K562 (cell line): Measurements from ENCODE around the gene KRI1.

Experiments used
- BRCA1 ChIP-seq, 2 experiments: fragments of 450-650 bp in 1 of 2; sonication (generic) in 1 of 2; formaldehyde crosslinking in 1 of 2; IDR thresholded peaks; 2 replicates each; pipeline versions ENCODE4 v1.5.0 to v1.6.1; 2017 to 2020; ENCODE audit warnings: mild to moderate bottlenecking in 1 of 2, missing genetic modification reagents in 1 of 2
- CBFB ChIP-seq: sonication (generic); formaldehyde crosslinking; IDR thresholded peaks from 2 replicates; pipeline ENCODE4 v1.4.0; 2020; ENCODE audit warnings: mild to moderate bottlenecking, missing genetic modification reagents
- ELF4 ChIP-seq: fragments of 450-650 bp; formaldehyde crosslinking; IDR thresholded peaks from 2 replicates; pipeline ENCODE4 v1.4.0; 2022; ENCODE audit warnings: missing genetic modification characterization
- JUND ChIP-seq, 2 experiments: IDR thresholded peaks; 2 replicates in 1 of 2; 3 replicates in 1 of 2; pipeline ENCODE4 v1.6.1; 2011; ENCODE audit warnings: borderline replicate concordance in 2 of 2, low read depth in 2 of 2, low read length in 2 of 2, improper control_type of control experiment in 1 of 2, missing biosample characterization in 1 of 2, missing genetic modification characterization in 1 of 2, missing genetic modification reagents in 1 of 2
- MCM7 ChIP-seq, 2 experiments: fragments of 450-650 bp; IDR thresholded peaks; 2 replicates each; pipeline ENCODE4 v1.6.1; 2016 to 2018
- NR2C2 ChIP-seq, 2 experiments: fragments of 200-800 bp in 1 of 2; sonication (Bioruptor generic) in 1 of 2; sonication (generic) in 1 of 2; formaldehyde crosslinking in 1 of 2; IDR thresholded peaks; 2 replicates each; pipeline versions ENCODE4 v1.6.1 to v1.8.0; 2016 to 2022; ENCODE audit warnings: mild to moderate bottlenecking in 1 of 2, missing compliant biosample characterization in 1 of 2, missing genetic modification characterization in 1 of 2, missing genetic modification reagents in 1 of 2
- POLR2A ChIP-seq: fragments of 450-650 bp; conservative IDR thresholded peaks from 2 replicates; pipeline ENCODE4 v1.6.1; 2016
- SRF ChIP-seq, 2 experiments: fragments of 250-450, 450-650 bp in 1 of 2; sonication (Bioruptor Pico) in 1 of 2; sonication (generic) in 1 of 2; formaldehyde crosslinking; IDR thresholded peaks; 2 replicates each; pipeline versions ENCODE4 v1.5.0 to v1.5.1; 2020 to 2022; ENCODE audit warnings: mild to moderate bottlenecking in 1 of 2, missing genetic modification reagents in 1 of 2
- TEAD4 ChIP-seq, 2 experiments: sonication (generic) in 1 of 2; formaldehyde crosslinking in 1 of 2; IDR thresholded peaks; 2 replicates each; pipeline versions ENCODE4 v1.6.1 to v1.8.0; 2012 to 2022; ENCODE audit warnings: borderline replicate concordance in 1 of 2, inconsistent platforms in 1 of 2, low read length in 1 of 2, mild to moderate bottlenecking in 1 of 2, missing genetic modification reagents in 1 of 2
- ZNF707 ChIP-seq: fragments of 250-450 bp; sonication (Bioruptor Pico); conservative IDR thresholded peaks from 2 replicates; pipeline ENCODE4 v1.8.0; 2022; ENCODE audit warnings: inconsistent platforms, mild to moderate bottlenecking, moderate library complexity

DNA sequence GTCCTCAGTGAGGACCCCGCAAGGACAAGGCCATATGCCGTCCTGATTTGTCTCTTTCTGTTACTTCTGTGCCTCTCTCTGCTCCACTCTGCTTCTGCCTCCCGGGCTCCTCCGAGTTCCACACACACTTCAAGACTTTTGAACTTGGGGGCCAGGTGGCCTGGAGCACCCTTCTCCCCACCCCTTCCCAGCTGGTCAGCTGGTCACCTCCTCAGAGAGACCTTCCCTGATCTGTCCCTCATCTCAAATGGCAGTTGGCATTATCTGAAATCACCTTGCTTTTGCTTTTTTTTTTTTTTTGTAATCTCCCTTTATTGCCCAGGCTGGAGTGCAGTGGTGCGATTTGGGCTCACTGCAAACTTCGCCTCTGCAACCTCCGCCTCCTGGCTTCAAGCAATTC, 46.4 kb downstream of the KRI1 start:
- TF ChIP-seq SRF (CRISPR knock-in tag; IDR thresholded peaks at IDR 0.05), result no peak
- TF ChIP-seq ZNF707 (CRISPR knock-in tag), result no peak
- no peak for TF ChIP-seq ELF4 (CRISPR knock-in tag)
- TF ChIP-seq JUND (IDR thresholded peaks at IDR 0.05; ENCODE audit: borderline replicate concordance, low read depth, low read length), result no peak
- TF ChIP-seq JUND (tag; IDR thresholded peaks at IDR 0.05; ENCODE audit: borderline replicate concordance, low read depth, low read length), result no peak
- no peak for TF ChIP-seq NR2C2 (CRISPR knock-in tag; IDR thresholded peaks at IDR 0.05)
- TF ChIP-seq NR2C2 (tag; IDR thresholded peaks at IDR 0.05), result no peak
- TF ChIP-seq CBFB (CRISPR knock-in tag), result no peak
- no peak for TF ChIP-seq BRCA1 (IDR thresholded peaks at IDR 0.05)
- no peak for TF ChIP-seq BRCA1 (CRISPR knock-in tag; IDR thresholded peaks at IDR 0.05)
- no peak for TF ChIP-seq MCM7 (IDR thresholded peaks at IDR 0.05)
- no peak for TF ChIP-seq TEAD4 (IDR thresholded peaks at IDR 0.05; ENCODE audit: low read length)
- TF ChIP-seq TEAD4 (CRISPR knock-in tag; IDR thresholded peaks at IDR 0.05; ENCODE audit: borderline replicate concordance), result no peak
- no peak for TF ChIP-seq POLR2A
